ENCODE results near the gene SLC2A5.

DNA sequence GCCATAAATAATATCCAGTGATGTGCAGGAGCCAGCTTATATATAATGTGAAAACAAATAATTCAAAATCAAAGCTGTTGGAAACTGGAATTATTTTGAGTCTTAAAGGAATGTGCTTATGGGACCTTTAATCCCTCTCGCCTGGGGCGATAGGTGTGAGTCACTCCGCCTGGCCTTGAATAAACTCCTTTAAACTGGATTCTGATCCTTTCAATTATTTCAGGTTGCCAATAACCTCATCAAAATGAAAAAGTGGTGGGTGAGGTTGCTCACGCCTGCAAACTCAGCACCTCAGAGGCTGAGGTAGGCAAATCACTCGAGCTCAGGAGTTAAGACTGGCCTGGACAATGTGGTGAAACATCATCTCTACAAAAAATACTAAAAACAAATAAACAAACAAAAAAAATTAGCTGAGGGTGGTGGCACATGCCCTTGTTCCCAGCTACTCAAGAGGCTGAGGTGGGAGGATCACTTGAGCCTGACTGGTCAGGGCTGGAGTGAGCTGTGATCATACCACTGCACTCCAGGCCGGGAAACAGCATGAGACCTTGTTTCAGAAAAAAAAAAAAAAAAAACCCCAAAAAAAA, 11.4 kb upstream of the SLC2A5 start:
- TF ChIP-seq, protein P1, sequence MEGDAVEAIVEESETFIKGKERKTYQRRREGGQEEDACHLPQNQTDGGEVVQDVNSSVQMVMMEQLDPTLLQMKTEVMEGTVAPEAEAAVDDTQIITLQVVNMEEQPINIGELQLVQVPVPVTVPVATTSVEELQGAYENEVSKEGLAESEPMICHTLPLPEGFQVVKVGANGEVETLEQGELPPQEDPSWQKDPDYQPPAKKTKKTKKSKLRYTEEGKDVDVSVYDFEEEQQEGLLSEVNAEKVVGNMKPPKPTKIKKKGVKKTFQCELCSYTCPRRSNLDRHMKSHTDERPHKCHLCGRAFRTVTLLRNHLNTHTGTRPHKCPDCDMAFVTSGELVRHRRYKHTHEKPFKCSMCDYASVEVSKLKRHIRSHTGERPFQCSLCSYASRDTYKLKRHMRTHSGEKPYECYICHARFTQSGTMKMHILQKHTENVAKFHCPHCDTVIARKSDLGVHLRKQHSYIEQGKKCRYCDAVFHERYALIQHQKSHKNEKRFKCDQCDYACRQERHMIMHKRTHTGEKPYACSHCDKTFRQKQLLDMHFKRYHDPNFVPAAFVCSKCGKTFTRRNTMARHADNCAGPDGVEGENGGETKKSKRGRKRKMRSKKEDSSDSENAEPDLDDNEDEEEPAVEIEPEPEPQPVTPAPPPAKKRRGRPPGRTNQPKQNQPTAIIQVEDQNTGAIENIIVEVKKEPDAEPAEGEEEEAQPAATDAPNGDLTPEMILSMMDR (IDR thresholded peaks at IDR 0.05; ENCODE audit: insufficient read depth, low read depth, low read length) = no peak
- TF ChIP-seq EZH2 (IDR thresholded peaks at IDR 0.05; ENCODE audit: insufficient read depth, low read length) = no peak
